ENCODE data around the gene RAB3GAP2.
"Not testable (repeated sequence)": the region's sequence is repeated elsewhere in the genome, so short reads cannot be mapped to it uniquely, and the experiment has no call there.

Gene RAB3GAP2

GRCh38 chr1:220219865-220220698 is 52.2 kb downstream of the RAB3GAP2 start:
- Mint-ChIP-seq H3K4me3 (no peak overlapping the region), H3K36me3 (ENCODE audit: low read depth) (peaks cover 30% of the 10 kb centered on the region), H3K9me3 (no peaks in the 10 kb centered on the region), H3K4me1 (ENCODE audit: low read depth) (peaks cover 58% of the 10 kb centered on the region), H3K27me3 (no peaks in the 10 kb centered on the region), H3K27ac (peak overlapping the region; percentile 34)
- no peak for DNase-seq

GRCh38 chr1:220219136-220219442 is 53.2 kb downstream of the RAB3GAP2 start:
- no peak overlapping the region for H3K4me3 Mint-ChIP-seq

GRCh38 chr1:220218397-220219135 is 53.7 kb downstream of the RAB3GAP2 start:
- not testable (repeated sequence) for H3K4me3 Mint-ChIP-seq, H3K27ac Mint-ChIP-seq, H3K27me3 Mint-ChIP-seq, H3K9me3 Mint-ChIP-seq
- peak; percentile 42 for DNase-seq
- Mint-ChIP-seq H3K36me3 (ENCODE audit: low read depth) (peaks cover 35% of the 10 kb centered on the region), H3K4me1 (ENCODE audit: low read depth) (peaks cover 46% of the 10 kb centered on the region)

More at GRCh38 chr1:220219136-220219442, 53.2 kb downstream of the RAB3GAP2 start:
- no peak for DNase-seq
- Mint-ChIP-seq H3K9me3 (no peaks in the 10 kb centered on the region), H3K4me1 (ENCODE audit: low read depth) (peaks cover 48% of the 10 kb centered on the region), H3K27ac (no peak overlapping the region), H3K36me3 (ENCODE audit: low read depth) (peaks cover 32% of the 10 kb centered on the region), H3K27me3 (no peaks in the 10 kb centered on the region)

- H3K27ac Mint-ChIP-seq = no peak overlapping the region
- peaks cover 40% of the 10 kb centered on the region for H3K36me3 Mint-ChIP-seq (ENCODE audit: low read depth)
- H3K27me3 Mint-ChIP-seq = no peaks in the 10 kb centered on the region
- DNase-seq = no peak
- H3K4me3 Mint-ChIP-seq = no peak overlapping the region
- no peaks in the 10 kb centered on the region for H3K9me3 Mint-ChIP-seq
- H3K4me1 Mint-ChIP-seq (ENCODE audit: low read depth) = peaks cover 39% of the 10 kb centered on the region
These were observed 54.8 kb downstream of the RAB3GAP2 start for GRCh38 chr1:220217383-220217988.

GRCh38 chr1:220213382-220213983 is 58.8 kb downstream of the RAB3GAP2 start:
- Mint-ChIP-seq H3K27ac (no peak overlapping the region), H3K36me3 (ENCODE audit: low read depth) (peaks cover 50% of the 10 kb centered on the region), H3K9me3 (no peaks in the 10 kb centered on the region), H3K27me3 (no peaks in the 10 kb centered on the region), H3K4me3 (no peak overlapping the region), H3K4me1 (ENCODE audit: low read depth) (peaks cover 18% of the 10 kb centered on the region)
- DNase-seq = no peak

- H3K36me3 Mint-ChIP-seq (ENCODE audit: low read depth) = peaks cover 89% of the 10 kb centered on the region
- peaks cover 6% of the 10 kb centered on the region for H3K9me3 Mint-ChIP-seq
- H3K27ac Mint-ChIP-seq = peak overlapping the region; percentile 2
- H3K4me1 Mint-ChIP-seq (ENCODE audit: low read depth) = peaks cover 4% of the 10 kb centered on the region
- no peak for DNase-seq
- H3K27me3 Mint-ChIP-seq = no peaks in the 10 kb centered on the region
- H3K4me3 Mint-ChIP-seq = no peak overlapping the region
These were observed 64.8 kb downstream of the RAB3GAP2 start for GRCh38 chr1:220207411-220207810.

GRCh38 chr1:220204758-220205157 is 67.5 kb downstream of the RAB3GAP2 start:
- not testable (repeated sequence) for DNase-seq; H3K27me3 Mint-ChIP-seq; H3K4me1 Mint-ChIP-seq (ENCODE audit: low read depth); H3K27ac Mint-ChIP-seq; H3K4me3 Mint-ChIP-seq; H3K9me3 Mint-ChIP-seq
- peaks cover 72% of the 10 kb centered on the region for H3K36me3 Mint-ChIP-seq (ENCODE audit: low read depth)

- no peaks in the 10 kb centered on the region for H3K4me1 Mint-ChIP-seq (ENCODE audit: low read depth)
- H3K27me3 Mint-ChIP-seq = no peaks in the 10 kb centered on the region
These were observed 68.4 kb downstream of the RAB3GAP2 start for GRCh38 chr1:220203816-220204215.

GRCh38 chr1:220198186-220199005 is 73.9 kb downstream of the RAB3GAP2 start:
- DNase-seq = no peak
- H3K27ac Mint-ChIP-seq = no peak overlapping the region
- H3K4me3 Mint-ChIP-seq = no peak overlapping the region
- no peaks in the 10 kb centered on the region for H3K27me3 Mint-ChIP-seq
- peaks cover 49% of the 10 kb centered on the region for H3K36me3 Mint-ChIP-seq (ENCODE audit: low read depth)
- H3K9me3 Mint-ChIP-seq = no peaks in the 10 kb centered on the region
- H3K4me1 Mint-ChIP-seq (ENCODE audit: low read depth) = no peaks in the 10 kb centered on the region

More at GRCh38 chr1:220203816-220204215, 68.4 kb downstream of the RAB3GAP2 start:
- Mint-ChIP-seq H3K4me3 (no peak overlapping the region), H3K27ac (no peak overlapping the region), H3K9me3 (peaks cover 6% of the 10 kb centered on the region), H3K36me3 (ENCODE audit: low read depth) (peaks cover 63% of the 10 kb centered on the region)
- DNase-seq = no peak

GRCh38 chr1:220195701-220196100 is 76.6 kb downstream of the RAB3GAP2 start:
- Mint-ChIP-seq H3K27me3 (no peaks in the 10 kb centered on the region), H3K27ac (no peak overlapping the region), H3K4me1 (ENCODE audit: low read depth) (no peaks in the 10 kb centered on the region), H3K36me3 (ENCODE audit: low read depth) (peaks cover 56% of the 10 kb centered on the region), H3K4me3 (no peak overlapping the region), H3K9me3 (no peaks in the 10 kb centered on the region)
- DNase-seq = no peak

GRCh38 chr1:220189750-220190347 is 82.4 kb downstream of the RAB3GAP2 start:
- Mint-ChIP-seq H3K4me1 (ENCODE audit: low read depth) (no peaks in the 10 kb centered on the region), H3K4me3 (no peak overlapping the region), H3K9me3 (no peaks in the 10 kb centered on the region), H3K27me3 (no peaks in the 10 kb centered on the region), H3K27ac (no peak overlapping the region), H3K36me3 (ENCODE audit: low read depth) (peaks cover 85% of the 10 kb centered on the region)
- DNase-seq = no peak

- Mint-ChIP-seq H3K4me1 (ENCODE audit: low read depth) (no peaks in the 10 kb centered on the region), H3K27ac (no peak overlapping the region), H3K4me3 (no peak overlapping the region), H3K9me3 (no peaks in the 10 kb centered on the region), H3K27me3 (no peaks in the 10 kb centered on the region), H3K36me3 (ENCODE audit: low read depth) (peaks cover 80% of the 10 kb centered on the region)
- no peak for DNase-seq
These were observed 83.7 kb downstream of the RAB3GAP2 start for GRCh38 chr1:220188538-220188937.

- Mint-ChIP-seq H3K36me3 (ENCODE audit: low read depth) (peaks cover 77% of the 10 kb centered on the region), H3K4me1 (ENCODE audit: low read depth) (no peaks in the 10 kb centered on the region), H3K27me3 (no peaks in the 10 kb centered on the region), H3K9me3 (no peaks in the 10 kb centered on the region), H3K4me3 (no peak overlapping the region), H3K27ac (no peak overlapping the region)
- no peak for DNase-seq
These were observed 85.5 kb downstream of the RAB3GAP2 start for GRCh38 chr1:220186752-220187151.

Data from activated T-cell treated with anti-CD3 and anti-CD28 coated beads, Interleukin-2, amount 50 U/mL, for 24 hours (primary cell).